RWPE1 (cell line): ENCODE data around the gene ZNF500.
A peak's percentile ranks its signal among the peaks of the same experiment; 100 is the strongest.
"Not testable (repeated sequence)": the region's sequence is repeated elsewhere in the genome, so short reads cannot be mapped to it uniquely, and the experiment has no call there.

Source experiments
- CTCF ChIA-PET: fragments of 350-600 bp; sonication (Branson Sonifier 250); formaldehyde crosslinking; extraction: SDS; loops from one replicate; lab custom pipeline; 2021; lab: Yijun Ruan, JAX
- POLR2A ChIA-PET: fragments of 400-600 bp; formaldehyde crosslinking; extraction: SDS; loops from one replicate; lab custom pipeline; 2020; ENCODE audit warnings: antibody characterized with exemption; ENCODE audit not compliant: low non-redundant PET; lab: Yijun Ruan, JAX
- DNase-seq: peaks from one replicate; pipeline ENCODE4 v3.0.0; 2012; ENCODE audit warnings: low spot score
- H3K27ac ChIP-seq: fragments of 450-650 bp; 2 replicates; pipeline ENCODE4 v1.5.1; 2017
- TF ChIP-seq, protein P1 (sequence below): fragments of 450-650 bp; conservative IDR thresholded peaks from 2 replicates; pipeline ENCODE4 v1.5.1; 2017; ENCODE audit warnings: low read depth, mild to moderate bottlenecking

The ZNF500 gene

DNA sequence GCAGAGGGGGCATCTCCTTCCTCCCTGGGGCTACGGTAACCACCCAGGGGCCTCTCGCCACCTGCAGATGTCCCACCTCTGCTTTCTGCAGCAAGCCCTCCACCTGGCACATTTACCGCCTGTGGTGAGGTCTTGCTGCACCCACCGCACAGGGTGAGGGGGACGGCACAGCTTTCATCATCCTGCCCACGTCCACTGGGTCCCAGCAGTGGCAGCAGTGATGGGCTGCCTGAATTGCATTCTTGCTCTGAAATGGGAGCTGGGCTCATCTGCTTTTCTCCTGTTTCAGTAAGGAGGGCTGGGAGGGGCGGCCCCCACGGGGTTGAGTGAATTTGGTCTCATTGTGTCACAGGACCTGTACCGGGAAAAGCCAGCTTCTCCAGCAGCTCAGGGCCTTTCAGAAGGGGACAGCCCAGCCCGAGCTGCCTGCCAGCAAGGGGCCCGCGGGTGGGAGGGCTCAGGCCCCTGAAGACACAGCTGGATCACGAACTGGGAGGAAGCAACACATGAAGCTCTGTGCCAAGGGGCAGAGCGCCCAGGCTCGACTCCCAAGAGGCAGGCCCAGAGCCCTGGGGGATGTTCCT is 19.9 kb downstream of the ZNF500 start:
- no peak for DNase-seq
- POLR2A ChIA-PET: no interaction called here
- TF ChIP-seq, protein P1, sequence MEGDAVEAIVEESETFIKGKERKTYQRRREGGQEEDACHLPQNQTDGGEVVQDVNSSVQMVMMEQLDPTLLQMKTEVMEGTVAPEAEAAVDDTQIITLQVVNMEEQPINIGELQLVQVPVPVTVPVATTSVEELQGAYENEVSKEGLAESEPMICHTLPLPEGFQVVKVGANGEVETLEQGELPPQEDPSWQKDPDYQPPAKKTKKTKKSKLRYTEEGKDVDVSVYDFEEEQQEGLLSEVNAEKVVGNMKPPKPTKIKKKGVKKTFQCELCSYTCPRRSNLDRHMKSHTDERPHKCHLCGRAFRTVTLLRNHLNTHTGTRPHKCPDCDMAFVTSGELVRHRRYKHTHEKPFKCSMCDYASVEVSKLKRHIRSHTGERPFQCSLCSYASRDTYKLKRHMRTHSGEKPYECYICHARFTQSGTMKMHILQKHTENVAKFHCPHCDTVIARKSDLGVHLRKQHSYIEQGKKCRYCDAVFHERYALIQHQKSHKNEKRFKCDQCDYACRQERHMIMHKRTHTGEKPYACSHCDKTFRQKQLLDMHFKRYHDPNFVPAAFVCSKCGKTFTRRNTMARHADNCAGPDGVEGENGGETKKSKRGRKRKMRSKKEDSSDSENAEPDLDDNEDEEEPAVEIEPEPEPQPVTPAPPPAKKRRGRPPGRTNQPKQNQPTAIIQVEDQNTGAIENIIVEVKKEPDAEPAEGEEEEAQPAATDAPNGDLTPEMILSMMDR: no peak
- CTCF ChIA-PET: interaction anchor here (0.6 kb wide), 2 partner anchors 12 to 185 kb away, joined by 3 to 6 read pairs; no protein-coding TSS in a partner anchor
- peak overlapping the region; percentile 26 for H3K27ac ChIP-seq

DNA sequence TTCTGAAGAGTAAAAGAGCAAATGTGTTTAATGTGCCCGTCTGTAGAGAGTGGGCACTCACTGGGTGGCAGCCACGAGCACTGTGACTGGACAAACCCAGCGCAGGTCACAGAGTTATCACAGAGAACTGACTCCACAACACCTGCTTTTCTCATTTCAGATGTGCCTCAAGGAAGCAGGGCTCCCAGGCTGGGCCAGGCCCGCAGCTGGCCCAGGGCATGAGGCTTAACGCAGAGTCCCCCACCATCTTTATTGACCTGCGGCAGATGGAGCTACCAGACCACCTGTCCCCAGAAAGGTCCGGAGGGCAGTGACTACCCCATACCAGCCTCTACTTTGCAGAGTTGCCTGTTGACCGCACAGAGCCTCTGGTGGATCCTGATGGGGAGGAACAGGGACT is 20.7 kb downstream of the ZNF500 start:
- no peak overlapping the region for H3K27ac ChIP-seq
- no peak for DNase-seq
- ChIA-PET POLR2A (no interaction called here), CTCF (no interaction called here)
- TF ChIP-seq, protein P1: no peak

DNA sequence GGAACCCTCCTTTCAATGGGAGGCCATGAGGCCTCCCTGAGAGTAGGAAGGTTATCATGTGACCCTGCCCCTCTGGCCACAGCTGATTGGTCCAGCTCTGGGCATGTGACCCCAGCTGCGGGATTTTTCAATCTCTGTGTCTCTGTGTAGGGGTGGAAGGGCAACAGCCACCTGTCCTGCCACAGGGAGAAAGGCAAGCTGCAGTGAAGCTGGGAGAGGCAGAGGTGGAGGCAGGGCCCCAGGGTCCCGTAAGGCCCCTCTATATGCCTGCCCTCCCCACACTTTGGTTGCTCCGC is 21.7 kb downstream of the ZNF500 start:
- ChIA-PET POLR2A (no interaction called here), CTCF (no interaction called here)
- TF ChIP-seq, protein P1: no peak
- no peak for DNase-seq
- no peak overlapping the region for H3K27ac ChIP-seq

DNA sequence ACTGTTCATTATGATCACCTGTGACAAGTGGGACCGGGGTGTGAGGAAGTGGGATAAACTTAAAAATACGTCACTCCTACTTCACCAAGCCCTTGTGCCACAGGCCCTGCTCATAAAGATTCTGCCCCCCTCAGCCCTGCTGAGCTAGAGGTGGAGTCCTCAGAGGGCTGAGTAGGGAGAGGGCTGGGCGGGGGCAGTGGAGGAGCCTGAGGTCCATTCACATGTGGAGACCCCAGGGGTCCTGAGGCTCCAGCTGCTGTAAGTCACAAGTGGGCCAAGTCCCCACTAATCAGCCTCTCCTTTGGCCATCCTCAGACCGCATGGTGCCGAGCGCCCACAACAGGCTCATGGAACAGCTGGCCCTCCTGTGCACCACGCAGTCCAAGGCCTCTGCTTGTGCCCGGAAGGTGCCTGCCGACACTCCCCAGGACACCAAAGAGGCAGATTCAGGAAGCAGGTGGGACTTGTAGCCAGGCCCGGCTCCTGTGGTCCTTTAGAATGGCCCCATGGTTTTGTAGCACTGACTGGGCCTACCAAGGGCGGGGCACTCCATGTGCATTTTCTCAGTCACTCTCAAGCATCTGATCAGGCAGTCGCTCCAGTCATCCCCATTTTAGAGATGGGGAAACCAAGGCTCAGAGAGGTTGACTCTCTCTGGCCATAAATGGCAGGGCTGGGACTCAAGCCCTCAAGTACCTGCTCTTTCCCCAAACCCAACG is 22.2 kb downstream of the ZNF500 start:
- POLR2A ChIA-PET: interaction anchor here (0.6 kb wide), 1 partner anchor 281 kb away, joined by 9 read pairs; no protein-coding TSS in a partner anchor
- CTCF ChIA-PET: no interaction called here

DNA sequence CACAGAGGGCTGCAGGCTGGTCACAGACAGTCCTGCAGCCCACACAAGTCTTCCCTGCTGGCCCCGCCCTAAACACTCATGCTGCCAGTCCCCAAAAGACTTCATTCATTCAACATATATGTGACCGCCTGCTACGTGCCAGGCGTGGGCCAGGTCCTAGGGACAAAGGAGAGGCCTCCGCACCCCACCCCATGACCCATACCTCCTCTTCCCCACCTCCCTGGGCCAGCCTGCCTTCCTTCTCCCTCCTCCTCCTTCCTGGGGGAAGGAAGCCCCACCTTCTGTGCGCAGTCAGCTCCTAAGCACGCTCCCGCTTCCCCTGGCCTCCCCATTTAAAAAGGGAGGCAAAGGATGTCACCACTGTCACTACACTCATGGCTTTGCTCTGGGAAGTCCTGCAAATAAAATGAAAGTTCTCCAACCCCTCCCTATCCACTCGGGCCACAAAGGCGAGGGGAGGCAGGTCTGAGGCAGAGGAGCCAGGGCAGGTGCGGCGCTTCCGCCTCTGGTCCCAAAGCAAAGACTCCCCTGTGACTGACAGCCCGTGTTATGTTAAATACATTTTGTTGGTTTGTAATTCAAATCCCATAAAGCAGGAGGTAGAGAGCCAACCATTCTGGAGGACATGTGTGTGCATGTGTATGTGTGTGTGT is 23.6 kb downstream of the ZNF500 start:
- peak overlapping the region; percentile 55 for H3K27ac ChIP-seq
- TF ChIP-seq, protein P1: no peak
- ChIA-PET CTCF (no interaction called here), POLR2A (no interaction called here)
- DNase-seq: no peak

More for the DNA sequence above, 22.2 kb downstream of the ZNF500 start:
- TF ChIP-seq, protein P1: no peak
- H3K27ac ChIP-seq: no peak overlapping the region
- DNase-seq: no peak

DNA sequence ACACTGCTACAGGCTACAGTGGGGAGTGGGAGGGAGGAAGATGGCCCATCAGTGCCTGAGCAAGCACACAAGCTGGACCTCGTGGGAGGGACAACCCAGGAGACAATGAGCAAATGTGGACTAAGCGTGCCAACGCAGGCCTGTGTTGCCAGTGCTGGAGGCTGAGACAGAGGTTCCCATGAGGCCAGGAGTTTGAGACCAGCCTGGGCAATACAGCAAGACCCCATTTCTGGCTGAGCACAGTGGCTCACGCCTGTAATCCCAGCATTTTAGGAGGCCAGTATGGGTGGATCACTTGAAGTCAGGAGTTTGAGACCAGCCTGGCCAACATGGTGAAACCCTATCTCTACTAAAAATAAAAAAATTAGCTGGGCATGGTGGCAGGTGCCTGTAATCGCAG is 28.6 kb downstream of the ZNF500 start:
- H3K27ac ChIP-seq, DNase-seq, CTCF ChIA-PET, POLR2A ChIA-PET: not testable (repeated sequence)

DNA sequence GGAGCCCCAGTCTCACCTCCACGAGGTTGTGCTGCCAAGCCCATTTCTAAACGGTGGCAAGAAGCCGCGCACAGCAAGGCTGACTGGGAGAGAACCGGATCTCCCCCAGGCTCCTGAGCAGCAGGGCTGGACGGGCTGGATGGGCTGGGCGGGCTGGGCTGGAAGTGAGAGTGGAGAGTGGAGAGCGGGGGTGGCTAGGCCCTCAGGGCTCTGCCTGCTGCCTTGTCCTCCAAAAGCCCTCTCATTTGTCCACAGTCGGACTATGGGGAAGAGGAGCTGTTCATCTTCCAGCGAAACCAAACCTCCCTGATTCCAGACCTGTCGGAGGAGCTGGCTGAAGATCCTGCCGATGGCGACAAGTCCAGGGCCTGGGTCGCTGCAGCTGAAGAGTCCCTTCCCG is 29.4 kb downstream of the ZNF500 start:
- TF ChIP-seq, protein P1: no peak

More for the DNA sequence above, 29.4 kb downstream of the ZNF500 start:
- CTCF ChIA-PET: no interaction called here
- H3K27ac ChIP-seq: no peak overlapping the region
- POLR2A ChIA-PET: no interaction called here
- no peak for DNase-seq
